HepG2 (cell line): ENCODE results near the gene FUT6. TPM values are rescaled to one million over a fixed set of nuclear protein-coding genes. Genes with fewer than 3 reads are reported as not detected.

Source experiments
- ATAC-seq: fragments of 200-7000 bp; cut with Tn5 transposase; 3 replicates; pipeline ENCODE4 v1.9.1; 2020; ENCODE audit warnings: mild to moderate bottlenecking, moderate library complexity
- BruUV-seq: library from RNA; stranded (reverse); fragments of 400-500 nt; replicated peaks from 2 replicates; lab custom pipeline; 2021; lab: Mats Ljungman, UMichigan
- CTCF ChIA-PET: fragments of 300-600 bp; formaldehyde crosslinking; extraction: SDS; loops from one replicate; lab custom pipeline; 2021; ENCODE audit warnings: low total read pairs, inconsistent platforms, low intra/inter-chr PET ratio; lab: Yijun Ruan, JAX
- POLR2A ChIA-PET: fragments of 350-600 bp; sonication (Branson Sonifier 250); formaldehyde crosslinking; loops from one replicate; lab custom pipeline; 2020; ENCODE audit warnings: antibody characterized with exemption, inconsistent platforms; lab: Yijun Ruan, JAX
- DNase-seq: peaks from one replicate; pipeline ENCODE4 v3.0.0-alpha.2; 2015; ENCODE audit warnings: low spot score
- FAIRE-seq: peaks from 3 replicates; lab custom pipeline; 2011; peaks lifted over from hg19 to GRCh38; lab: Jason Lieb, UNC
- H2AFZ ChIP-seq: one replicate; pipeline ENCODE4 v1.6.1; 2011; ENCODE audit warnings: low read length, inconsistent platforms
- H3K27ac ChIP-seq: fragments of 300-600 bp; 3 replicates; pipeline ENCODE4 v1.8.0; 2011; ENCODE audit warnings: mixed run types, mild to moderate bottlenecking, mixed read lengths, low read length, inconsistent platforms; ENCODE audit not compliant: insufficient read depth; ENCODE audit errors: extremely low read length
- H3K27me3 ChIP-seq, 2 experiments: fragments of 200-600 bp in 1 of 2; 2 replicates in 1 of 2; 3 replicates in 1 of 2; pipeline versions ENCODE4 v1.6.0 to v1.8.0; 2011; ENCODE audit warnings: low read length in 2 of 2, mild to moderate bottlenecking in 2 of 2, moderate library complexity in 2 of 2, inconsistent platforms in 1 of 2; ENCODE audit not compliant: insufficient read depth in 2 of 2, control insufficient read depth in 1 of 2
- H3K36me3 ChIP-seq, 2 experiments: fragments of 200-600 bp in 1 of 2; replicated peaks in 1 of 2; 2 replicates in 1 of 2; 3 replicates in 1 of 2; pipeline versions ENCODE4 v1.5.1 to v1.8.0; 2011; ENCODE audit warnings: low read length in 2 of 2, inconsistent platforms in 1 of 2; ENCODE audit not compliant: insufficient read depth in 2 of 2, control insufficient read depth in 1 of 2
- H3K4me1 ChIP-seq: 2 replicates; pipeline ENCODE4 v1.5.1; 2012; ENCODE audit warnings: low read length, inconsistent platforms; ENCODE audit not compliant: insufficient read depth
- H3K4me2 ChIP-seq: 2 replicates; pipeline ENCODE4 v1.6.0; 2011; ENCODE audit warnings: low read depth, low read length, inconsistent platforms
- H3K4me3 ChIP-seq, 3 experiments: fragments of 200-600 bp in 1 of 3; sonication (generic), shearing (Covaris generic) in 1 of 3; replicated peaks in 1 of 3; 2 replicates each; pipeline ENCODE4 v1.5.1; 2011 to 2016; ENCODE audit warnings: low read length in 3 of 3, inconsistent platforms in 2 of 3, low read depth in 2 of 3, mild to moderate bottlenecking in 2 of 3, control low read depth in 1 of 3, mixed read lengths in 1 of 3; ENCODE audit not compliant: insufficient read depth in 1 of 3
- H3K79me2 ChIP-seq: one replicate; pipeline ENCODE4 v1.6.1; 2011; ENCODE audit warnings: low read length, inconsistent platforms; ENCODE audit not compliant: insufficient read depth
- H3K9ac ChIP-seq: 2 replicates; pipeline ENCODE4 v1.6.0; 2011; ENCODE audit warnings: mild to moderate bottlenecking, low read depth, low read length, inconsistent platforms; ENCODE audit not compliant: insufficient read depth
- H3K9me3 ChIP-seq: 2 replicates; pipeline ENCODE4 v1.5.1; 2012; ENCODE audit warnings: mild to moderate bottlenecking, low read length
- H4K20me1 ChIP-seq: 2 replicates; pipeline ENCODE4 v1.6.0; 2011; ENCODE audit warnings: inconsistent platforms, mild to moderate bottlenecking, low read length, moderate library complexity; ENCODE audit not compliant: insufficient read depth
- ARID4A ChIP-seq: sonication (generic); formaldehyde crosslinking; IDR thresholded peaks from 2 replicates; pipeline ENCODE4 v1.5.0; 2020; ENCODE audit warnings: mild to moderate bottlenecking, missing genetic modification reagents, borderline replicate concordance
- CCDC6 ChIP-seq: sonication (generic); formaldehyde crosslinking; IDR thresholded peaks from 2 replicates; pipeline ENCODE4 v1.8.1; 2022; ENCODE audit warnings: mild to moderate bottlenecking, missing genetic modification reagents, moderate library complexity
- FOXC1 ChIP-seq: sonication (generic); formaldehyde crosslinking; IDR thresholded peaks from 2 replicates; pipeline ENCODE4 v1.8.0; 2022; ENCODE audit warnings: mild to moderate bottlenecking, missing genetic modification reagents, borderline replicate concordance
- HINFP ChIP-seq: sonication (generic); formaldehyde crosslinking; IDR thresholded peaks from 2 replicates; pipeline ENCODE4 v1.4.0; 2020; ENCODE audit warnings: low read depth, mild to moderate bottlenecking, missing genetic modification reagents
- SRF ChIP-seq: IDR thresholded peaks from 2 replicates; pipeline ENCODE4 v1.6.1; 2011; ENCODE audit warnings: mild to moderate bottlenecking, low read depth, low read length, moderate library complexity
- TAF15 ChIP-seq: fragments of 200-400 bp; formaldehyde crosslinking; IDR thresholded peaks from one replicate; pipeline ENCODE4 v1.6.1; 2018; ENCODE audit warnings: mild to moderate bottlenecking, low read depth, low read length; ENCODE audit not compliant: poor library complexity, severe bottlenecking
- TARDBP ChIP-seq: sonication (generic); formaldehyde crosslinking; IDR thresholded peaks from 2 replicates; pipeline ENCODE4 v1.8.0; 2022; ENCODE audit warnings: mild to moderate bottlenecking, missing genetic modification reagents
- TSC22D2 ChIP-seq: sonication (generic); formaldehyde crosslinking; IDR thresholded peaks from 2 replicates; pipeline ENCODE4 v1.5.1; 2020; ENCODE audit warnings: missing genetic modification reagents, mild to moderate bottlenecking, borderline replicate concordance
- ZFP36L2 ChIP-seq: sonication (generic); formaldehyde crosslinking; IDR thresholded peaks from 2 replicates; pipeline ENCODE4 v1.4.0; 2020; ENCODE audit warnings: missing genetic modification reagents
- ZNF333 ChIP-seq: sonication (generic); formaldehyde crosslinking; IDR thresholded peaks from 2 replicates; pipeline ENCODE4 v1.4.0; 2020; ENCODE audit warnings: mild to moderate bottlenecking, missing genetic modification reagents, borderline replicate concordance
- ZNF598 ChIP-seq: sonication (generic); formaldehyde crosslinking; IDR thresholded peaks from 2 replicates; pipeline ENCODE4 v1.5.1; 2020; ENCODE audit warnings: mild to moderate bottlenecking, missing genetic modification reagents, borderline replicate concordance
- ZSCAN9 ChIP-seq: IDR thresholded peaks from 2 replicates; pipeline ENCODE4 v1.6.1; 2016; ENCODE audit warnings: borderline replicate concordance
- WGBS: methylation state at CpG from one replicate; pipeline ENCODE4 v1.1.6; 2017; ENCODE audit warnings: low lambda C conversion rate; 5-methylcytosine and 5-hydroxymethylcytosine counted together
- in situ Hi-C: cut with HindIII; loops from 2 replicates; pipeline ENCODE4 v1.10.0; 2017; ENCODE audit warnings: low pct_unique_long_range_greater_than_20kb; ENCODE audit not compliant: extremely low pct_ligation_motif_present
- intact Hi-C: fragments of 100-400 bp; cut with micrococcal nuclease; formaldehyde crosslinking; loops from one replicate; pipeline ENCODE4 v1.10.0; 2022; ENCODE audit not compliant: unreplicated experiment
- polyA plus RNA-seq, 8 experiments: library from polyadenylated mRNA; depleted of rRNA in 3 of 8; stranded (reverse) in 7 of 8; unstranded in 1 of 8; fragments of >200 nt; fragmentation: Illumina TruSeq in 4 of 8; extraction: Trizol in 4 of 8; gene quantifications; 2 replicates each; pipeline versions ENCODE4 v1.2.1 to v1.2.3, GENCODE V29; 2011 to 2016; ENCODE audit warnings: low read depth in 4 of 8, missing spikeins in 1 of 8, mixed read lengths in 1 of 8; ENCODE audit not compliant: insufficient read depth in 1 of 8
- total RNA-seq, 5 experiments: library from RNA; depleted of rRNA; stranded (reverse); fragments of >200 nt; fragmentation: Illumina TruSeq; extraction: Trizol; gene quantifications; 2 replicates each; pipeline ENCODE4 v1.2.3, GENCODE V29; 2016; ENCODE audit warnings: low read depth in 1 of 5
- TF ChIP-seq, protein P1 (sequence below): sonication (generic); formaldehyde crosslinking; IDR thresholded peaks from 2 replicates; pipeline ENCODE4 v1.8.0; 2023; ENCODE audit warnings: mild to moderate bottlenecking, missing genetic modification reagents

Gene FUT6
- total and polyA plus RNA-seq, 2 of the 13 experiments (the other 11 are each of a cell fraction or from before 2014, with no cell fraction given): 8.2 to 27.7 TPM

- 33% methylated on average over 6 of the region's 6 CpGs for WGBS
- in situ Hi-C loops: loop anchor here (5.0 kb wide), 1 partner anchor 86 kb away; no protein-coding TSS in a partner anchor
- no peaks in the 10 kb centered on the region for H3K27me3 ChIP-seq
- no peaks in the 10 kb centered on the region for H3K9me3 ChIP-seq
- no peak overlapping the region for H2AFZ ChIP-seq
- no peak overlapping the region for H3K27ac ChIP-seq
- H4K20me1 ChIP-seq: no peaks in the 10 kb centered on the region
- BruUV-seq: no TSS peak
- no peak for DNase-seq
- peak overlapping the region; percentile 47; the same call in 1 of the 2 replicates for H3K9ac ChIP-seq
- FAIRE-seq: no peak
- ChIA-PET CTCF (interaction anchor here (3.3 to 4.6 kb wide), 3 partner anchors 17 to 86 kb away, joined by 19 to 71 read pairs (median 30); no protein-coding TSS in a partner anchor), POLR2A (interaction anchor here (1.1 kb wide), 1 partner anchor 99 kb away, joined by 4 read pairs; the partner anchor contains the start of gene VMAC)
- H3K4me3 ChIP-seq: peak overlapping the region; percentile 56 to 75 (median 63); a peak in 4 of 6 replicates
- peaks cover 50% of the 10 kb centered on the region for H3K4me1 ChIP-seq
- H3K79me2 ChIP-seq: no peaks in the 10 kb centered on the region
- peak overlapping the region; percentile 83 for H3K4me2 ChIP-seq
- H3K36me3 ChIP-seq: no peaks in the 10 kb centered on the region
- ATAC-seq: no peak
- intact Hi-C loops: loop anchor here (10.0 kb wide), 1 partner anchor 219 kb away; no protein-coding TSS in a partner anchor
- TF ChIP-seq SRF (no peak), HINFP (CRISPR knock-in tag) (no peak), TAF15 (no peak), TSC22D2 (CRISPR knock-in tag) (no peak), ZFP36L2 (no peak), TARDBP (CRISPR knock-in tag) (no peak), ZNF598 (CRISPR knock-in tag) (no peak), FOXC1 (CRISPR knock-in tag) (no peak), ZNF333 (CRISPR knock-in tag) (0 out of 2 replicates have a peak, but pooled peaks have one; percentile 5), ARID4A (CRISPR knock-in tag) (no peak), CCDC6 (CRISPR knock-in tag) (no peak), ZSCAN9 (CRISPR knock-in tag) (no peak)
- TF ChIP-seq, protein P1, sequence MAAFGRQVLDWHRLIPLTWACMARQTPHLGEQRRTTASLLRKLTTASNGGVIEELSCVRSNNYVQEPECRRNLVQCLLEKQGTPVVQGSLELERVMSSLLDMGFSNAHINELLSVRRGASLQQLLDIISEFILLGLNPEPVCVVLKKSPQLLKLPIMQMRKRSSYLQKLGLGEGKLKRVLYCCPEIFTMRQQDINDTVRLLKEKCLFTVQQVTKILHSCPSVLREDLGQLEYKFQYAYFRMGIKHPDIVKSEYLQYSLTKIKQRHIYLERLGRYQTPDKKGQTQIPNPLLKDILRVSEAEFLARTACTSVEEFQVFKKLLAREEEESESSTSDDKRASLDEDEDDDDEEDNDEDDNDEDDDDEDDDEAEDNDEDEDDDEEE (CRISPR knock-in tag): no peak
Observed at GRCh38 chr19:5806133-5806489, 33.4 kb downstream of the FUT6 start.
